ENCODE results near the gene PPM1D.

Gene PPM1D

GRCh38 chr17:60559995-60560859 lies 39.8 kb upstream of the PPM1D start:
- Histone ChIP-seq H3K27me3 (replicated peaks in 2 of 5; ENCODE audit: control insufficient read depth in 4 of 5, insufficient read depth in 5 of 5, low read length in 4 of 5) (no peaks in the 10 kb centered on the region), H3K36me3 (ENCODE audit: control insufficient read depth in 4 of 4, insufficient read depth in 4 of 4, low read length in 3 of 4) (no peaks in the 10 kb centered on the region), H3K4me3 (ENCODE audit: control insufficient read depth in 1 of 7, extremely low read depth in 1 of 7, insufficient read depth in 4 of 7, low read depth in 2 of 7, low read length in 6 of 7) (no peak overlapping the region), H3K27ac (ENCODE audit: insufficient read depth in 1 of 2, low read depth in 1 of 2, low read length in 2 of 2, poor library complexity in 1 of 2, severe bottlenecking in 2 of 2) (no peak overlapping the region), H3K4me1 (ENCODE audit: control extremely low read depth in 1 of 4, control insufficient read depth in 4 of 4, insufficient read depth in 4 of 4, low read length in 3 of 4) (no peaks in the 10 kb centered on the region), H3K9me3 (ENCODE audit: control extremely low read depth in 1 of 5, control insufficient read depth in 4 of 5, insufficient read depth in 2 of 5, low read depth in 1 of 5, low read length in 4 of 5) (peaks cover 0 to 14% (median 7%) of the 10 kb centered on the region in 5 experiments)
- no peak for DNase-seq
- CTCF ChIA-PET: interaction anchor here (0.8 to 1.6 kb wide), 2 partner anchors 13 to 15 kb away, joined by 3 to 5 read pairs; no protein-coding TSS in a partner anchor
- POLR2A ChIA-PET: no interaction called here
- 97% methylated on average over 26 of the region's 26 CpGs for WGBS (ENCODE audit: insufficient coverage)

DNA sequence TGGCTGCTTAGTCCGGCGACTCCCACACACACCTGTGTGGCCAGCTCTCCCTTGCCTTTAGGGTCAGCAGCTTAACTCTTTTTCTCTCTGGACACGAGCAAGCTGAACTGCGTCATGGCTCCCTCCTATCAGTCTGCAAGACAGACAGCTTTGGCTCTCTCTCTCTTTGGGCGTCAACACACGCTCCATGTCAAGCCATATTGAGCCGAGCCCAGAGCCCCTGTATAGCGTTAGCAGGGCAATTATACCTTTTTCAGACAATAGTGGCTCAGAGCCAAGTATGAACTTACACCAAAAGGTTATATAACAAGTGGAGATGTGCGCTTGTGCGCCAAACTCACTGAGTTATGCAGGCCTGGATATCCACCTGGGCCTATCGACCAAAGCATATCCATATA lies 39.1 kb upstream of the PPM1D start:
- Histone ChIP-seq H3K4me3 (ENCODE audit: control insufficient read depth in 1 of 7, extremely low read depth in 1 of 7, insufficient read depth in 4 of 7, low read depth in 2 of 7, low read length in 6 of 7) (no peak overlapping the region), H3K9me3 (ENCODE audit: control extremely low read depth in 1 of 5, control insufficient read depth in 4 of 5, insufficient read depth in 2 of 5, low read depth in 1 of 5, low read length in 4 of 5) (peaks cover 0 to 14% (median 7%) of the 10 kb centered on the region in 5 experiments), H3K36me3 (ENCODE audit: control insufficient read depth in 4 of 4, insufficient read depth in 4 of 4, low read length in 3 of 4) (no peaks in the 10 kb centered on the region), H3K27ac (ENCODE audit: insufficient read depth in 1 of 2, low read depth in 1 of 2, low read length in 2 of 2, poor library complexity in 1 of 2, severe bottlenecking in 2 of 2) (no peak overlapping the region), H3K4me1 (ENCODE audit: control extremely low read depth in 1 of 4, control insufficient read depth in 4 of 4, insufficient read depth in 4 of 4, low read length in 3 of 4) (no peaks in the 10 kb centered on the region), H3K27me3 (replicated peaks in 2 of 5; ENCODE audit: control insufficient read depth in 4 of 5, insufficient read depth in 5 of 5, low read length in 4 of 5) (no peaks in the 10 kb centered on the region)
- no peak for DNase-seq
- ChIA-PET CTCF (interaction anchor here (0.8 to 1.6 kb wide), 2 partner anchors 13 to 15 kb away, joined by 3 to 5 read pairs; no protein-coding TSS in a partner anchor), POLR2A (no interaction called here)
- WGBS (ENCODE audit: insufficient coverage): 92% methylated on average over 8 of the region's 11 CpGs

DNA sequence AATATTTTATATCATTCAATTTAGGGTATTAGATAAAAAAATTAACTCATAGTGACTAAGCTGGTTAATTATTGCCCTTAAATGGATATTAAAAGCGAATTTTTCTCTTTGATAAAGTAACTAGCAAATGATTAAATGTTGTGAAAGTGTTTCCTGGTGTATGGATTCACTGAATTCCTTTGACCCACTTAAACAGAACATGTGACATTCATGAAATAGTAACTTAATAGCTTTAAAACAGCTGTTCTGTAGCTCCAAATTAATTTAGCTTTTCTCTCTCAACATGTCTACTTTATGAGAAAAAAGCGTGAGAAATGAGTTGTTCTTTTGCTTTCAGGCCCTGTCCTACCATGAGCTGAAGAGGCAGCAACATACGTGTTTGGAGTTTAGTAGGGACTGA lies 37.6 kb upstream of the PPM1D start:
- POLR2A ChIA-PET: no interaction called here
- no peak overlapping the region for H3K27ac ChIP-seq (ENCODE audit: insufficient read depth in 1 of 2, low read depth in 1 of 2, low read length in 2 of 2, poor library complexity in 1 of 2, severe bottlenecking in 2 of 2)
- CTCF ChIA-PET: no interaction called here
- H3K4me3 ChIP-seq (ENCODE audit: control insufficient read depth in 1 of 7, extremely low read depth in 1 of 7, insufficient read depth in 4 of 7, low read depth in 2 of 7, low read length in 6 of 7): no peak overlapping the region
- no peaks in the 10 kb centered on the region for H3K4me1 ChIP-seq (ENCODE audit: control extremely low read depth in 1 of 4, control insufficient read depth in 4 of 4, insufficient read depth in 4 of 4, low read length in 3 of 4)
- H3K36me3 ChIP-seq (ENCODE audit: control insufficient read depth in 4 of 4, insufficient read depth in 4 of 4, low read length in 3 of 4): no peaks in the 10 kb centered on the region
- no peak for DNase-seq
- peaks cover 0 to 11% (median 5%) of the 10 kb centered on the region in 5 experiments for H3K9me3 ChIP-seq (ENCODE audit: control extremely low read depth in 1 of 5, control insufficient read depth in 4 of 5, insufficient read depth in 2 of 5, low read depth in 1 of 5, low read length in 4 of 5)
- no peaks in the 10 kb centered on the region for H3K27me3 ChIP-seq (replicated peaks in 2 of 5; ENCODE audit: control insufficient read depth in 4 of 5, insufficient read depth in 5 of 5, low read length in 4 of 5)
- 100% methylated on average over 2 of the region's 3 CpGs for whole genome bisulfite sequencing (ENCODE audit: insufficient coverage)

- 80% methylated on average over 1 of the region's 2 CpGs for whole genome bisulfite sequencing (ENCODE audit: insufficient coverage)
- CTCF ChIA-PET: no interaction called here
- H3K9me3 ChIP-seq (ENCODE audit: control extremely low read depth in 1 of 5, control insufficient read depth in 4 of 5, insufficient read depth in 2 of 5, low read depth in 1 of 5, low read length in 4 of 5): peaks cover 0 to 1% (median 0%) of the 10 kb centered on the region in 5 experiments
- no peak for DNase-seq
- H3K27ac ChIP-seq (ENCODE audit: insufficient read depth in 1 of 2, low read depth in 1 of 2, low read length in 2 of 2, poor library complexity in 1 of 2, severe bottlenecking in 2 of 2): no peak overlapping the region
- POLR2A ChIA-PET: interaction anchor here (0.6 kb wide), 1 partner anchor 33 kb away, joined by 3 read pairs; no protein-coding TSS in a partner anchor
- no peaks in the 10 kb centered on the region for H3K27me3 ChIP-seq (replicated peaks in 2 of 5; ENCODE audit: control insufficient read depth in 4 of 5, insufficient read depth in 5 of 5, low read length in 4 of 5)
- no peaks in the 10 kb centered on the region for H3K36me3 ChIP-seq (ENCODE audit: control insufficient read depth in 4 of 4, insufficient read depth in 4 of 4, low read length in 3 of 4)
- H3K4me1 ChIP-seq (ENCODE audit: control extremely low read depth in 1 of 4, control insufficient read depth in 4 of 4, insufficient read depth in 4 of 4, low read length in 3 of 4): no peaks in the 10 kb centered on the region
- H3K4me3 ChIP-seq (ENCODE audit: control insufficient read depth in 1 of 7, extremely low read depth in 1 of 7, insufficient read depth in 4 of 7, low read depth in 2 of 7, low read length in 6 of 7): no peak overlapping the region
Measured at GRCh38 chr17:60563743-60564142, 36.2 kb upstream of the PPM1D start.

GRCh38 chr17:60565233-60565632 lies 34.8 kb upstream of the PPM1D start:
- ChIA-PET CTCF (interaction anchor here (1.1 to 1.7 kb wide), 2 partner anchors 8 to 12 kb away, joined by 3 to 9 read pairs; no protein-coding TSS in a partner anchor), POLR2A (no interaction called here)
- no peak for DNase-seq
- Histone ChIP-seq H3K4me3 (ENCODE audit: control insufficient read depth in 1 of 7, extremely low read depth in 1 of 7, insufficient read depth in 4 of 7, low read depth in 2 of 7, low read length in 6 of 7) (no peak overlapping the region), H3K27ac (ENCODE audit: insufficient read depth in 1 of 2, low read depth in 1 of 2, low read length in 2 of 2, poor library complexity in 1 of 2, severe bottlenecking in 2 of 2) (no peak overlapping the region), H3K4me1 (ENCODE audit: control extremely low read depth in 1 of 4, control insufficient read depth in 4 of 4, insufficient read depth in 4 of 4, low read length in 3 of 4) (no peaks in the 10 kb centered on the region), H3K27me3 (replicated peaks in 2 of 5; ENCODE audit: control insufficient read depth in 4 of 5, insufficient read depth in 5 of 5, low read length in 4 of 5) (no peaks in the 10 kb centered on the region), H3K9me3 (ENCODE audit: control extremely low read depth in 1 of 5, control insufficient read depth in 4 of 5, insufficient read depth in 2 of 5, low read depth in 1 of 5, low read length in 4 of 5) (no peaks in the 10 kb centered on the region), H3K36me3 (ENCODE audit: control insufficient read depth in 4 of 4, insufficient read depth in 4 of 4, low read length in 3 of 4) (no peaks in the 10 kb centered on the region)
- 98% methylated on average over 4 of the region's 6 CpGs for WGBS (ENCODE audit: insufficient coverage)

DNA sequence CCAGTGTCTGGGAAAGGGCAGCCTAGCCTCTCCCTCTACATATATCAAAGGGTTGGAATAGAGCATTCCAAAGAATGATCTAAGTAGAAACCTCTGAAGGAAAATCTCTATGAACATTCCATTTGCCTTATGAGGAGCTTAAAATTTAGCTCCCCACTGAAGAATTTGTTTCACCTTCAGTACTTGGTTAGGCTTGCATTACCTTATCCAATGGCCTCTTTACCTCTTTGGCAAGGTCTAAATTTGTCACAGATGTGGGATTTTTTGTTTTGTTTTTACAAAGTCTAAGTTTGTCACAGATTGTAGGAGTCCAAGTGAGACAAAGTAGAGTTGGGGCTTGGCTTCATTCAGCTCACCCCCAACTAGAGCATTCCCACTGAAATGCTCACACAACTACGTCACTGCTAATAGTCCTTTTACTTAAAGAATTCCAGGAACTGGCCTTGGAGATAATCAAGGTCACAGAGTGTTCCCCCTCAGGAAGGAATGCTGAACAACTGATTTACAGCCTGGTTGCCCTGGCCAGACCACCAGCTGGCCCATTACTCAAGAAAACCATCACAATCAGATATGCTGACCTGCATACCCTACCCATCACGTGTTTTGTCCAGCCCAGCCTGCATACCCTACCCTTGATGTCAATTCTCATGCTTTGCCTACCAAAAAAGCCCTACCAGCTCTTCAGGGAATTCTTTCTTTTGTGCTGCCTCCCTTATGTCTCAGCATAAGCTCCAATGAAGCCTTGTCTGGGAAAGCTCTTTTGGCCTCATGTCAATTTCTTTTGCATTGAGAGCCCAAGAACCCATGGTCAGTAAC lies 26.5 kb upstream of the PPM1D start:
- Histone ChIP-seq H3K36me3 (ENCODE audit: control insufficient read depth in 4 of 4, insufficient read depth in 4 of 4, low read length in 3 of 4) (no peaks in the 10 kb centered on the region), H3K9me3 (ENCODE audit: control extremely low read depth in 1 of 5, control insufficient read depth in 4 of 5, insufficient read depth in 2 of 5, low read depth in 1 of 5, low read length in 4 of 5) (no peaks in the 10 kb centered on the region), H3K27ac (ENCODE audit: insufficient read depth in 1 of 2, low read depth in 1 of 2, low read length in 2 of 2, poor library complexity in 1 of 2, severe bottlenecking in 2 of 2) (no peak overlapping the region), H3K4me1 (ENCODE audit: control extremely low read depth in 1 of 4, control insufficient read depth in 4 of 4, insufficient read depth in 4 of 4, low read length in 3 of 4) (peaks cover 0 to 12% (median 5%) of the 10 kb centered on the region in 4 experiments), H3K27me3 (replicated peaks in 2 of 5; ENCODE audit: control insufficient read depth in 4 of 5, insufficient read depth in 5 of 5, low read length in 4 of 5) (no peaks in the 10 kb centered on the region), H3K4me3 (ENCODE audit: control insufficient read depth in 1 of 7, extremely low read depth in 1 of 7, insufficient read depth in 4 of 7, low read depth in 2 of 7, low read length in 6 of 7) (no peak overlapping the region)
- CTCF ChIA-PET: interaction anchor here (0.7 to 2.0 kb wide), 6 partner anchors 8 to 62 kb away, joined by 3 to 7 read pairs (median 4); partner anchors contain the start of gene PPM1D
- no peak for DNase-seq
- 100% methylated on average over 1 of the region's 2 CpGs for WGBS (ENCODE audit: insufficient coverage)
- POLR2A ChIA-PET: interaction anchor here (0.6 kb wide), 1 partner anchor 43 kb away, joined by 3 read pairs; no protein-coding TSS in a partner anchor
